Hematopoietic multipotent progenitor cell treated with erythropoietin and hydrocortisone succinate and interleukin-3 and kit ligand, for 15 days (in vitro differentiated cells): ENCODE results near the gene NFIA.
A peak's percentile ranks its signal among the peaks of the same experiment; 100 is the strongest.
"Not testable (repeated sequence)": the region's sequence is repeated elsewhere in the genome, so short reads cannot be mapped to it uniquely, and the experiment has no call there.

ENCODE experiments used
- DNase-seq: peaks from one replicate; pipeline ENCODE4 v3.0.0-alpha.2; 2015; ENCODE audit warnings: low spot score

The NFIA gene

GRCh38 chr1:61102041-61102440 is 19.7 kb downstream of the NFIA start:
- DNase-seq = no peak

DNA sequence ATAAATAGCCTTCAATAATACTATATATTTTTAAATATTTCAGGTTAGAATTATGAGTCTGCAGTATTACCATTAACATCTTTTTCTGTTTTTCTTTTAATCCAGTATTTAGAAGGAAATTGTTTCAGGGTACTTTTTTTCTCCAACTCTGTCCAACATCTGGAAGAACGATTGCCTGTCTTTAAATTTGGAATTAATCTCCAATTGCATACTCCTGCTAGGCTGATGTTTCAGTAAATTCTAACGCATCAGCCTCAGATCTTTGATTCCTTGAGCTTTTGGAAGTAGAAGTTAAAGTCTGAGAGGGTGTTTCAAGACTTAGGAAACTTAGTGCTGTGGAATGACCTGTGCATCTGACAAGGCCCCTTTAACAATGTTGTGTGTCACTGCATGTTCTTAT is 20.3 kb downstream of the NFIA start:
- DNase-seq = no peak

- DNase-seq = peak; percentile 46
Observed at GRCh38 chr1:61104220-61104671, 21.9 kb downstream of the NFIA start.

GRCh38 chr1:61107638-61108037 is 25.3 kb downstream of the NFIA start:
- no peak for DNase-seq

GRCh38 chr1:61109158-61109557 is 26.8 kb downstream of the NFIA start:
- DNase-seq = no peak

DNA sequence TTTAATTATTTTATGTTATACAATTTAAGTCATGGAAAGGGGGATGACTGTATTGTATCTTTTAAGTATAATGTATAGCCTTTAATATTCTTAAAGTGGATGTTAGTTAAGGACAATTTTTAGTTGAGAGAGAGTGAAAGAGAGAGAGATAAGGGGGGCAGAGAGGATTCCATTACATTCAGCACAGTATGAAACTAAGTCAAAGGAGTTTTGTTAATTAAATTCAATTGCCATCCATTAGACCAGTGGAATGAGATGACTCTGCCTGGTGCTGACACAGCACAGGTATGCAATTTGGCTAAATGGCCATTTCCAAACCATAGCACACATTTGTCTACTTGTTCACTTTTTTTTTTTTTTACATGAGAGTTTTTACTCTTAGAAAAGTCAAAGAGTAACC is 27.5 kb downstream of the NFIA start:
- DNase-seq = no peak

DNA sequence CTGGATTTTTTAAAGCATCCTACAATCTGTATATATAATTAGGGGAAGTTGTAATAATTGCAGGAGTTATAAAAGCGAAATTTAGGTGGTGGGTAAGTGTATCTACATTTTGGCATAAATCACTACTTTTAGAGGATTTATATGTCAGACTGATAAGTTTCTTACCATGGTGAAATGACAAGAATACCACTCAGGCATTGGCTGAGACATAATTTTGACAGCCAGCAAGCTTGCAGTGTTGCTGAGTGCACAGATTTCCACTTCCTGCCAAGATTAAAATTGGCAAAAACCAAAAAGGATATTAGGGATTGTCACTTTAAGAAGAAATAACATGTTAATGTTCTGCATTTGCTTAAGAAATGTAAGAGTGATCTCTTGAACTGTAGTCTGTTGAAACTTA is 28.2 kb downstream of the NFIA start:
- no peak for DNase-seq

DNA sequence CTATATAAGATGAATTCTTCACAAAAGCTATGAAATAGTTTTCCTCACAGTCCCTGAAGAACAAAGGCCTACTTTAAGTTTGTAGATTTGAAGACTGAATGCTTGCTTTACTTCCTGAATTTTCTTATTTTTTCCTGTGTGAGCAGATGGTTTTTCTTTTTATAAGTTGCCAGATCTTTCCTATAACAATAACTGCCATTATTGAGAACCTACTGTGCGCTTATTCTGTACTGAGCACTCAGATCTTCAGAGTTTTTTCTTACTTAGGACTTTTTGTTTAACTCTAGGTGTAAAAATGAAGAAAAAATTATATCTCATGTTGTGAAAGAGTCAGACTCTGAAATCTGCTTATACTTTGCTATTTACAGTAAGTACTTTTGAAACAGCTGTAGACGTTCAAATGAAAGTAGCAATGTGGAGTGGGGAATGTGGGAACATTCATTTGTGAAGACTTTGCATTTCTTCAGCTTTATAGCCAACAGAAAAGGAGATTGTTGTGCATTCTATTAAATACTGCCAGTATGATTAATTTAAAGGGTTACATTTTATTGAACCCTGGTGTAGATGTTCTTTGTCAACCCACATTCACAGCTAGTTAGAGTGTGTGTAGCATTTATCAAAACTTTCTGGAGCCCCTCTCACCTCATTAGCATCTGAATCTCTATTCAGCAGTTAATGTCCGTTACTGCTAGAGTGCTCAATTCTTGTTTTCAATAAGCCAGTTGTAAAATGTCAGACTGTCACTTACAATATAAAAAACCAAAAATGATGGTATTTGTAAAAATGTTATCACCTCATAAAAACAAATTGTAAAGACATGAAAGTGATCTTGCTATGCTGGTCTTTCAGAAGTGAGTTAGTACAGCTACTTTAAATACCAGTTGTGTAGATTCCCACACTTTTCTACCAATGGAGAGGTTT is 29.0 kb downstream of the NFIA start:
- no peak for DNase-seq

DNA sequence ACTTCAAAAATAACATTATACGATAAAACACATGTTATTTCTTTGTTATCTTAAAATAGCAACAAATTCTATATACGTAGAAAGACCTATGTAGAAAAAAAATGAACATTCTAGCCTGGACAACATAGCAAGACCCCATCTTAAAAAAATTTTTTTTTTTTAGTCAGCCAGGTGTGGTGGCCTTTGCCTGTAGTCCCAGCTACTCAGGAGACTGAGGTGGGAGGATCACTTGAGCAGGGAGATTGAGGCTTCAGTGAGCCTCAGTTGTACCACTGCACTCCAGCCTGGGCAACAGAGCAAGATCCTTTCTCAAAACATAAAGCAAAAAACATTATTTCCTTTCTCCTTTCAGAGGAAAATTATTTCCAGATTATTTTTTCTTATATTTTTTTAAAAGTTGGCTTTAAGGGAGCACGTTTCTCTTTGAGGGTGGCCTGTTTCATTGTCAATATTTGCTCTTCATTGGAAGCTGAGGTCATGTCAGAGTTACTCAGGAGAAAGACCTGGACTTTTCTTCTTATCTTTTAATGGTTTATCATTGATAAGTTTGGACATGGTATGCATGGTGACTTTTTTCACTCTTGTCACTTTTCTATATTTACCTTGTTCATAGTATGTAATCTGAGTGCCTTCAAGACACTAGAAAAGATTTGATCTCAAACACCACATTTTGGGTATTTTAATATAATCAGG is 32.0 kb downstream of the NFIA start:
- no peak for DNase-seq

- peak; percentile 38 for DNase-seq
Observed at GRCh38 chr1:61115436-61115835, 33.1 kb downstream of the NFIA start.

GRCh38 chr1:61116421-61116820 is 34.1 kb downstream of the NFIA start:
- DNase-seq = peak; percentile 90

GRCh38 chr1:61117283-61117682 is 34.9 kb downstream of the NFIA start:
- DNase-seq = no peak

GRCh38 chr1:61119085-61119484 is 36.7 kb downstream of the NFIA start:
- DNase-seq = no peak

- DNase-seq = no peak
Observed at GRCh38 chr1:61120246-61120840, 38.0 kb downstream of the NFIA start.

GRCh38 chr1:61120998-61121397 is 38.6 kb downstream of the NFIA start:
- peak; percentile 46 for DNase-seq

DNA sequence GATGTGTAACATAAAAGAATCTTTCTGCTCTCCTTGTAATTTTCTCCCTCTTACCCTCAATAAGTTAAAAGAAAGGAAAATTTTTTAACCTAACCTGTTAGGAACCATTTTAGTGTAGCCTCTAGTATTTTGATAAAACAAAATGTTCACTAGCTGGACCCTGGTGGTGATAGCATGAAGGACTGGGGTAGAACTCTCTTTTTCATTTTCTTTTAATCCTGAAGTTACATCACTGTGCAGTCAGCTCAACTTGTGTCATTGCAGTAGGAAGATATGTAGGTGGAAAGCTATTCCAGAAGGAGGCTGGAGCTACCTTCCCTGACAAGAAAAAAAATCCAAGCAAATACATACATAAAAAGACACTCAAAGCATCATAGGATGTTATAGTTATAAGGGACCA is 39.3 kb downstream of the NFIA start:
- DNase-seq = no peak

DNA sequence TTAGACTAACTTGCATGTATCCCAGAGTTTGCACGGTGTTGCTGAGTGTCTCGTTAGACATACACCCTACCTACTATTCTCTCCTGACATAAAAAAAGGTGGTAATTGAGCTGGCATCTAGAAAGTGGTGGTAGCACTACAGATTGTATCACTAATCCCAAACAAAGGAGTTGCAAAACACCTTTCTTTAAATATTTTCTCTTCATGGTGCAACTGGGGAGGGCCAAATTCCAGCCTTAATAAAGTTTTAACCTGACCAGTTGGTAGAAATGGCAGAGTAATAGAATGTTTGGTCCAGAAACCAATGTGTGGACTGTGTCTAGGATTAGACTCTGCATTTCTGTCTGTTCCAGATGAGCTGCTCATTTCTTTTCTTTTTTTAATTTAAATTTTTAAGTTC is 40.0 kb downstream of the NFIA start:
- no peak for DNase-seq

GRCh38 chr1:61123326-61123725 is 41.0 kb downstream of the NFIA start:
- DNase-seq = no peak

DNA sequence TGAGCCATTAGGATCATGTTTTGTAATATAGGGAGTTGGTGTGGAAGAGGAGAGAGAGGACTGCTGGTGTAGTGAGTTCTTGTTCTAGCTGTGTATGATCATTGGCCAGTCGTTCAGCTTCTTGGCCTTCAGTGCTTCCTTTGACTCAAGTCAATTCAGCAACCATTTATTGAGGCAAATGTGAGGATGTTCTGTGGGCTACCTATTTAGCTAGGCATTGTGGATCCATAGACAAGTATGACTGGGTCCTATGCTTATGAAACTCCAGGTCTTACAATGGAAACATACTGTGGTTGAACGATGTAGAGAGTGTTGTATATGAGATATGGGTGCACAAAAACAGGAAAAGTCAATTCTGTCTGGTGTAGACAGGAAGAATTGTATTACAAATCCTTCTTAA is 41.7 kb downstream of the NFIA start:
- DNase-seq = no peak

DNA sequence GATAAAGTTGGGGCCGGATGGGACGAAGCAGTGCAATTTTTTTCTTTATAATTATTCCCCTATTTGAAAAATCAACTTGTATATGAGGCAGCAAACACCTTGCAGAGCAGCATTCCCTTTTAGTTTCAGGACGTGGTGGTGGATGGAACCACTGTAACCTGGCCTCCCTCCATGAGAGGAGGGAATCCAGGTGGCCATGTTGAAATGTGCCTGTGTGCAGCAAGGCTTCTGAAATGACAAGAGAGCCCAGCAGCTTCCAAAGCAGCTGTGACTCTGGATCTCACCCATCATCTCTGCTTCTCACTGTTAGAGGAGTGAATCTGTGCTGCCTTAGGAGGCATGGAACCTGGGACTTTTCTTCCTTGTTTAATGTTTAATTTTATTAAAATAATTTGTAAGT is 42.3 kb downstream of the NFIA start:
- DNase-seq = no peak

GRCh38 chr1:61125263-61125662 is 42.9 kb downstream of the NFIA start:
- no peak for DNase-seq

DNA sequence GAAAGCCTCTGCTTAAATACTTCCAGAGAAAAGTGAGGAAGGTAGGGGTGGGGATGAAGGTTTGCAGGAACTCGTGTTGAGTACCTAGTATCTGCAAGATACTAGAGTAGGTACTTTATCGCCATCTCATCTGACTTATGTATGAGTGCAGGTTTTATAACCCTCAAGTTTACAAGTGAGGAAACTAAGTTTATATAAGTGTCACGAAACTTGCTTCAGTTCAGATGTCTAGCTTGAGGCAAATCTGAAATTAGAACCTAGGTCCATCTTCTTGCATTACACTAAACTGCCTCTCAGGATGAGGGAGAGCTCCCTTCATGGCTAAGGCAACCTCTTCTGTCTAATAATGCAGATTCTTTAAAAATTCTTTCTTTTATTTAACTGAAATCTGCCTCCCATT is 43.5 kb downstream of the NFIA start:
- DNase-seq = no peak

DNA sequence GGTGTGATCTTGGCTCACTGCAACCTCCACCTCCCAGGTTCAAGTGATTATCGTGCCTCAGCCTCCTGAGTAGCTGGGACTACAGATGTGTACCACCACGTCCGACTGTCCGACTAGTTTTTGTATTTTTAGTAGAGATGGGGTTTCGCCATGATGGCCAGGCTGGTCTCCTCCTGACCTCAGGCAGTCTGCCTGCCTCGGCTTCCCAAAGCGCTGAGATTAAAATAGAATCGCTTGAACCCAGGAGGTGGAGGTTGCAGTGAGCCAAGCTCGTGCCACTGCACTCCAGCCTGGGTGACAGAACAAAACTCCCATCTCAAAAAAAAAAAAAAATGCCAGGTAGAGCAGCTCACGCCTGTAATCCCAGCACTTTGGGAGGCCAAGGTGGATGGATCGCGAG is 44.5 kb downstream of the NFIA start:
- DNase-seq = not testable (repeated sequence)
